ENCODE measurements around the gene FCRL1. TPM values are rescaled to one million over a fixed set of nuclear protein-coding genes. Genes with fewer than 3 reads are reported as not detected.

The FCRL1 gene
- total RNA-seq, 2 donors from 2014 or later: 0.25 TPM; not detected in 1

DNA sequence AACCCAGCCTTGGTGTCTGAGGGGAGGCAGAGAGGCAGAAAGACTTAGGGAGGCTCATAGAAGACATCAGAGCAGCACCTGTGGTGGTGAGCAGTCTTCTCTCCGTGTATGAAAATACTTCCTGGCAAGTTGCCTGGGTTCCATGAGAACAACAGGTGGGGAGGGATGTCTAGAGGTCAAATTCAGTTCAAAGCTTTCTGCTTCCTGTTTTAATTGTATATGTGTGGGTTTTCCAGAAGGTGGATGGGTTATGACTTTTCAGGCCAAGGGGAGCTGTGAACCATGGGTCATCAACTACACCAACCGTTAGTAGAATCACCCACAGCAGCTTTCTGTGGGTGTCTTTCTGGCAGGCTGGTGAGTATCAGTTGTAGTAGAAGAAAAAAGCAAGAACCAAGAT is 38.9 kb downstream of the FCRL1 start:
- H3K36me3 Mint-ChIP-seq (ENCODE audit: insufficient read depth in 2 of 2): no peaks in the 10 kb centered on the region
- no peak for ATAC-seq (replicated peaks in 1 of 2)
- H3K9me3 Mint-ChIP-seq: no peaks in the 10 kb centered on the region
- H3K27ac Mint-ChIP-seq: no peak overlapping the region
- no peak for DNase-seq
- H3K4me1 Mint-ChIP-seq (ENCODE audit: low read depth): peaks cover 8% of the 10 kb centered on the region
- no peak overlapping the region for H3K4me3 Mint-ChIP-seq
- H3K27me3 Mint-ChIP-seq (ENCODE audit: low read depth): no peaks in the 10 kb centered on the region

GRCh38 chr1:157776971-157777391 is 42.9 kb downstream of the FCRL1 start, which contains the start of gene FCRL2:
TSS of gene FCRL2 (minus strand) at chr1:157777132. CDS start at chr1:157777073, 59 bp downstream.
- Mint-ChIP-seq H3K4me3 (no peak within 1 kb of the TSS), H3K27me3 (ENCODE audit: low read depth) (peaks cover 6% of the 10 kb centered on the region), H3K4me1 (ENCODE audit: low read depth) (peaks cover 8% of the 10 kb centered on the region)

GRCh38 chr1:157775101-157775870 is 44.6 kb downstream of the FCRL1 start:
- H3K27ac Mint-ChIP-seq: no peak overlapping the region

More at GRCh38 chr1:157776971-157777391, 42.9 kb downstream of the FCRL1 start, which contains the start of gene FCRL2:
- no peaks in the 10 kb centered on the region for H3K9me3 Mint-ChIP-seq
- no peak for DNase-seq
- H3K27ac Mint-ChIP-seq: no peak within 1 kb of the TSS
- ATAC-seq (replicated peaks in 1 of 2): no peak
- no peaks in the 10 kb centered on the region for H3K36me3 Mint-ChIP-seq (ENCODE audit: insufficient read depth in 2 of 2)

DNA sequence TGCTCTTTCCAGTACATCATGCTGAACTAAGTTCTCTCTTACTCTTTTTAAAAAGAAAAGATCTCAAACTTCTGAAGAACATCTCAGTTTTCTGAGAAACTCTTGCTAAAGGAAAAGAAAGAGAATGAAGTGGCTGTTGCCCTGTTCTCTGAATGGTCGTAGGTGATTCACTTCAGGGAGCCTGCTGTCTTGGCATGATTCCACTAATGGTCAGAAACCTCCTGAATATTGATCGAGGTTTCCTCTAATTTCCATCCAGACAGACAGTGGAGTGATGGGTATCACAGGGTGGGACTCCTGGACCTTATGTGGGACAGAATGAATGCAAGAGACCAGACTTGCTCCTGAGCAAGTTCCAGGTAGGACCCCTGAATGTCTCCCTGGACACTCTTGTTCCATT is 45.5 kb downstream of the FCRL1 start:
- DNase-seq: no peak

More at GRCh38 chr1:157775101-157775870, 44.6 kb downstream of the FCRL1 start:
- H3K4me3 Mint-ChIP-seq: no peak overlapping the region
- H3K9me3 Mint-ChIP-seq: no peaks in the 10 kb centered on the region
- H3K4me1 Mint-ChIP-seq (ENCODE audit: low read depth): no peaks in the 10 kb centered on the region
- ATAC-seq (replicated peaks in 1 of 2) (no peak), DNase-seq (no peak)
- H3K27me3 Mint-ChIP-seq (ENCODE audit: low read depth): peaks cover 6% of the 10 kb centered on the region
- no peaks in the 10 kb centered on the region for H3K36me3 Mint-ChIP-seq (ENCODE audit: insufficient read depth in 2 of 2)

DNA sequence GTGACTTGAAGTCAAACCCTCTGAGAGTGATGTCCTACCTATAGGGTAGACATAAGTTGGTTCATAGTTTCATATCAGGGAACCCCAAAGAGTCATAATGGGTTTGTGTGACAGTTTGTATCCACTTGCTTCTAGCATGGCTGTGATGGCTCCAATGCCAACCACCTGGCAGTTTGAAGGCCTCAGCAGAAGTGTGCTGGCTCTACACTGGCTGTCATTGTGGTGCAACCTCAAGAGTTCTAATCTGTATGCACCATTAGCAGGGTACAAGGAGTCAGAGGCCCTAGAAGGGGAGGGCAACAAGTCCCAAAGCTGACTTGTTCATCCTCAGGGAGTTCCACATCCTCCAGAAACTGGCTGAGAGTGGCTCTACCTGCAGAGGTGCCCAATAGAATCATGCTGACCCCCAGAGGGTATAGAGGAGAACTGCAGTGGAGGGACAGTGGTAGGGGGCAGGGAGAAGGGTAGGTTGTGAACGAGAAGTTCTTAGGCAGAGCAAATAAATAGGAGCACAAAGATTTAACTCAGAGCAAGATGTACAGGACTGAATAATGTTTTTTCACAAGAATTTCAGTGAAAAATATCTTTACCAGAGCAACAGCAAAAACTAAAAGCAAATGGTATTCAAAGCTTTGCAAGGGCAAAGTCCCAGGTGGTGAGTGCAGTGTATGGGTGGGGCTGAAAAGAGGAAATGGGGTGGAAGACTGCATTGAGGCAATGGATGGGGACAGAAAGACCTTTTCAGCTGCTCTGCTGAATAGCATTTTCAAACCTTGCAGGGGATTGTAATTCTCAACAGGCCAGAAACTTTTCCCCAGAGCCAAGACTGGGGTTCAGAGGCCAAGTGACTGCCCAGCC is 46.2 kb downstream of the FCRL1 start:
- H3K9me3 Mint-ChIP-seq: no peaks in the 10 kb centered on the region
- no peak overlapping the region for H3K4me3 Mint-ChIP-seq
- peak in 1 of 2 donors; percentile 45 for ATAC-seq (replicated peaks in 1 of 2)
- no peak overlapping the region for H3K27ac Mint-ChIP-seq
- H3K36me3 Mint-ChIP-seq (ENCODE audit: insufficient read depth in 2 of 2): no peaks in the 10 kb centered on the region
- DNase-seq: no peak
- peaks cover 6% of the 10 kb centered on the region for H3K27me3 Mint-ChIP-seq (ENCODE audit: low read depth)
- no peaks in the 10 kb centered on the region for H3K4me1 Mint-ChIP-seq (ENCODE audit: low read depth)

More for the DNA sequence above, 45.5 kb downstream of the FCRL1 start:
- Mint-ChIP-seq H3K36me3 (ENCODE audit: insufficient read depth in 2 of 2) (no peaks in the 10 kb centered on the region), H3K27me3 (ENCODE audit: low read depth) (peaks cover 6% of the 10 kb centered on the region), H3K4me1 (ENCODE audit: low read depth) (no peaks in the 10 kb centered on the region), H3K9me3 (no peaks in the 10 kb centered on the region), H3K27ac (no peak overlapping the region), H3K4me3 (no peak overlapping the region)
- no peak for ATAC-seq (replicated peaks in 1 of 2)

DNA sequence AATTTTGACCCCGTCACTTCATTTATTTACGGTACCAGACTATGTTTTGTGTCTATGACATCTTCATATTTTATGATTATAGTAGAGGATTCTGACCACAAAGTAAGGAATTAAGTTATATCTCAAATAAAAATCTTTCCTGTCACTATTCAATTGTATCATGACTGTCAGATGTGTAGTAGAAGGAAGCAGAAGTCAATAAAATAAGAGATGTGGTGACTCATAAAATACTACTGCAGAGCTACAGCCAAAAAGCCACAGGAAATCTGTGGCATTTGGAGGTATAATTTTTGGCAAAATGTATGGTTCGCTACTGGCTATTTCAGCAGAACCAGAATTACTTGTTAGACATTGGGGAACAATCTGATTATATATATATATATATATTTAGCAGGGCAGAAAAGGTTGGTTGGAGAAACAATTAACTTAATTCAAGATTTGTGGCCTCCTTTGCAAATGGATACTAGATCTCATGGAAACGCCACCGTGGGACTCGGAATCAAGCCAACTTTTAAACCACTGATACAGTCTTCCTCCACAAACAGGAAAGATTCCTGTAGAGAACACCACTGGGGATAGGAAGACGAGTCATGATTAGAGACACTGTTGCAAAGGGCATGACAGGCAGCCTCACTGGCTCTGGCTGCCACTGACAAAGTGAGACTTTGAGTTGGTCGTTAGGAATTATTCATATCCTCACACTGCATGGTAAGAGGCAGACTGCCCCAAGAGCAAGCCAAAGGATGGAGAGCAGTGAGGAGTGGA is 48.1 kb downstream of the FCRL1 start:
- DNase-seq (no peak), ATAC-seq (replicated peaks in 1 of 2) (no peak)
- Mint-ChIP-seq H3K36me3 (ENCODE audit: insufficient read depth in 2 of 2) (no peaks in the 10 kb centered on the region), H3K4me3 (no peak overlapping the region), H3K4me1 (ENCODE audit: low read depth) (no peaks in the 10 kb centered on the region), H3K9me3 (no peaks in the 10 kb centered on the region), H3K27ac (no peak overlapping the region), H3K27me3 (ENCODE audit: low read depth) (peaks cover 6% of the 10 kb centered on the region)

- H3K4me3 Mint-ChIP-seq: no peak overlapping the region
- H3K36me3 Mint-ChIP-seq (ENCODE audit: insufficient read depth in 2 of 2): no peaks in the 10 kb centered on the region
- DNase-seq (no peak), ATAC-seq (replicated peaks in 1 of 2) (no peak)
- no peaks in the 10 kb centered on the region for H3K4me1 Mint-ChIP-seq (ENCODE audit: low read depth)
- peaks cover 6% of the 10 kb centered on the region for H3K27me3 Mint-ChIP-seq (ENCODE audit: low read depth)
- no peak overlapping the region for H3K27ac Mint-ChIP-seq
- H3K9me3 Mint-ChIP-seq: no peaks in the 10 kb centered on the region
These were observed 49.4 kb downstream of the FCRL1 start for GRCh38 chr1:157770442-157771043.

- peaks cover 5% of the 10 kb centered on the region for H3K4me1 Mint-ChIP-seq (ENCODE audit: low read depth)
- H3K27me3 Mint-ChIP-seq (ENCODE audit: low read depth): no peaks in the 10 kb centered on the region
- ATAC-seq (replicated peaks in 1 of 2) (no peak), DNase-seq (no peak)
- no peaks in the 10 kb centered on the region for H3K36me3 Mint-ChIP-seq (ENCODE audit: insufficient read depth in 2 of 2)
- H3K4me3 Mint-ChIP-seq: no peak overlapping the region
- H3K27ac Mint-ChIP-seq: no peak overlapping the region
- H3K9me3 Mint-ChIP-seq: no peaks in the 10 kb centered on the region
These were observed 53.1 kb downstream of the FCRL1 start for GRCh38 chr1:157766792-157767191.

DNA sequence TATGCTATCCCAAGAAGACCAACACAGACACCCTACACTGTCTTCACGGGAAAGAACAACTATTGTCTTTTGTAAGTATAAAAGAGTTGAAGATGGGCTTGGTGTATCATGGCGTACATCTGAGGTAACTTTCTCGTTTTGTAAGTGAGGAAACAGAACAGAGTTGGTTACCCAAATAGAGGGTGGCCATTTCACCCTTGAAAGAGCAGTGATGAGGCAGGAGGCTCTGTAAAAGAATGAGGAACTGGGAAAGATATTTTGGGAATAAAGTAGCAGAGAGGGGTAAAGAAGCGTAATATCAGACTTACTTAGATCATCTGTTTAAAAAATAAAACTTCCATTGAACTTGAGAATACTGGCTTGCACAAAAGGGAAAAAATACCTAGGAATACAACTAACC is 61.9 kb downstream of the FCRL1 start:
- Mint-ChIP-seq H3K27ac (no peak overlapping the region), H3K4me1 (ENCODE audit: low read depth) (no peaks in the 10 kb centered on the region), H3K27me3 (ENCODE audit: low read depth) (no peaks in the 10 kb centered on the region), H3K4me3 (no peak overlapping the region), H3K36me3 (ENCODE audit: insufficient read depth in 2 of 2) (no peaks in the 10 kb centered on the region), H3K9me3 (peaks cover 2 to 7% of the 10 kb centered on the region in 2 donors)
- ATAC-seq (replicated peaks in 1 of 2) (no peak), DNase-seq (no peak)

GRCh38 chr1:157753611-157754010 is 66.3 kb downstream of the FCRL1 start:
- no peaks in the 10 kb centered on the region for H3K36me3 Mint-ChIP-seq (ENCODE audit: insufficient read depth in 2 of 2)
- H3K27ac Mint-ChIP-seq: no peak overlapping the region
- ATAC-seq (replicated peaks in 1 of 2) (no peak), DNase-seq (no peak)
- H3K27me3 Mint-ChIP-seq (ENCODE audit: low read depth): no peaks in the 10 kb centered on the region
- H3K4me1 Mint-ChIP-seq (ENCODE audit: low read depth): no peaks in the 10 kb centered on the region
- H3K9me3 Mint-ChIP-seq: peaks cover 0 to under 1% of the 10 kb centered on the region in 2 donors
- H3K4me3 Mint-ChIP-seq: no peak overlapping the region

DNA sequence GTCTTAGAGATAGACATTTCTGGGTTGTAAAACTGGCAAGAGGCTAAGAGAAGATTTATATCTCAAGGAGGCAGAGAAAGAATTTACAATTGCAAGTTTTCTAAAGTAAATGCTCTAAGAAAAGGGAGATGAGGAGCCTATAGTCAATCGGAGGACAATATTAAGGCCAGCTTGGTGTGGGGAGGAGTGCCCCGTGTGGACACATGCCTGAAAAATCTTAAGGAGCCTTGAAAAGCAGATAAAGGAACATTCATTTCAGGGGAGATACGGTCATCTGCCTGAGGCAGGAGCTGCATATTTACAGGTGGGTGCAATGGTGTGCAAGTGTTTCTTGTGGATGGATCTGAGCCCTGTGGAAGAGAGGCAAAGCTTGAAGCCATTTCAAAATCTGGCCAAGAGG is 68.6 kb downstream of the FCRL1 start:
- H3K27ac Mint-ChIP-seq: no peak overlapping the region

DNA sequence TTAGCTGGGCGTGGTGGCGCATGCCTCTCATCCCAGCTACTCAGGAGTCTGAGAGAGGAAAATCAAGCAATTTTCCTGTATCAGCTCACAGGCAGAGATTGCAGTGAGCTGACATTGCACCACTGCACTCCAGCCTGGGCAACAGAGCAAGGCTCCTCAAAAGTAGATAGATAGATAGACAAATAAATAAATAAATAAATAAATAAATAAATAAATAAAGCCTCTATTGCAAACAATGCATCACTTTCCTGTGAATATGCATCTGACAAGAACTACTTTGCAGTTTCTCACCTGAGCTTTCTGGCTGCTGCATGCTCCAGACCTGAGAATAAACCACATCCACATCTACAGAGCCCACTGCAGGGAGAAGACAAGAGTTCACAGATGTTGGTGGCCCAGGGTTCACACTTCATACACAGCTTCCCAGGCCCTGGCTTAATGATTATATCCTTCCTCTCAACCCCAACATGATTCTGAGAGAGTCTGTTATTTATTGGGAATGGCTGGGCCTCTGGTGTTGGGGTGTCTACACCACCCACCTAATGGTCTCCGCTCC is 71.6 kb downstream of the FCRL1 start:
- Mint-ChIP-seq H3K4me1 (ENCODE audit: low read depth) (no peaks in the 10 kb centered on the region), H3K27me3 (ENCODE audit: low read depth) (no peaks in the 10 kb centered on the region), H3K36me3 (ENCODE audit: insufficient read depth in 2 of 2) (no peaks in the 10 kb centered on the region), H3K9me3 (no peaks in the 10 kb centered on the region), H3K27ac (no peak overlapping the region), H3K4me3 (no peak overlapping the region)
- ATAC-seq (replicated peaks in 1 of 2): no peak
- DNase-seq: no peak

More for the DNA sequence above, 68.6 kb downstream of the FCRL1 start:
- H3K9me3 Mint-ChIP-seq: no peaks in the 10 kb centered on the region
- H3K36me3 Mint-ChIP-seq (ENCODE audit: insufficient read depth in 2 of 2): no peaks in the 10 kb centered on the region
- no peaks in the 10 kb centered on the region for H3K27me3 Mint-ChIP-seq (ENCODE audit: low read depth)
- H3K4me1 Mint-ChIP-seq (ENCODE audit: low read depth): no peaks in the 10 kb centered on the region
- DNase-seq (no peak), ATAC-seq (replicated peaks in 1 of 2) (no peak)
- H3K4me3 Mint-ChIP-seq: no peak overlapping the region
